Kidney capillary endothelial cell (primary cell): ENCODE data around the gene KLHL18.
"Not testable (repeated sequence)": the region's sequence is repeated elsewhere in the genome, so short reads cannot be mapped to it uniquely, and the experiment has no call there.

Source experiments
- DNase-seq: peaks from one replicate; pipeline ENCODE4 v3.0.0-alpha.2; 2018; ENCODE audit warnings: low spot score

Gene KLHL18

DNA sequence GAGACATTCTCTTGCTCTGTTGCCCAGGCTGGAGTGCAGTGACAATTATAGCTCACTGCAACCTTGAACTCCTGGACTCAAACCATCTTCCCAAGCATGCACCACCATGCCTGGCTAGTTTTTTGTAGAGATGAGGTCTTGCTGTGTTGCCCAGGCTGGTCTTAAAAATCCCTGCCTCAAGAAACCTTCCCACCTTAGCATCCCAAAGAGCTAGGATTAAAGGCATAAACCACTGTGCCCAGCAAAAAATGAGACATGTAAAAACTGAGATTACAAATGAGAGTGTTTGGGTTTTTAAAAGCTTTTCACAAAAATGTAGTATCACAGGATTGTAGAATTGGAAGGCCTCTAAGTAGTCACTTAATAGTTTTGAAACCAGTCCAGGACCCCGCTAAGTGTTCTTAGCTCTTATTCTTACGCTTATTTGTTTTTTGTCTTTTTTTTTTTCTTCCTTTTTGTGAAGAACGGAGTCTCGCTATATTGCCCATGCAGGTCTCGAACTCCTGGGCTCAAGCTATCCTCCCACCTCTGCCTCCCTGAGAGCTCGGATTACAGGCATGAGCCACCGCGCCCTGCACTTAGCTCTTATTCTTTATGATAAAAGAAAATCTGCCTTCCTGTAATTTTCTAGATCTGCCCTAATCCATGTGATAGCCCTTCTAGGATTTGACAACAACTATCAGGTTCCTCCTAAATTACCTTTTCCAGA lies 31.5 kb downstream of the KLHL18 start:
- no peak for DNase-seq

DNA sequence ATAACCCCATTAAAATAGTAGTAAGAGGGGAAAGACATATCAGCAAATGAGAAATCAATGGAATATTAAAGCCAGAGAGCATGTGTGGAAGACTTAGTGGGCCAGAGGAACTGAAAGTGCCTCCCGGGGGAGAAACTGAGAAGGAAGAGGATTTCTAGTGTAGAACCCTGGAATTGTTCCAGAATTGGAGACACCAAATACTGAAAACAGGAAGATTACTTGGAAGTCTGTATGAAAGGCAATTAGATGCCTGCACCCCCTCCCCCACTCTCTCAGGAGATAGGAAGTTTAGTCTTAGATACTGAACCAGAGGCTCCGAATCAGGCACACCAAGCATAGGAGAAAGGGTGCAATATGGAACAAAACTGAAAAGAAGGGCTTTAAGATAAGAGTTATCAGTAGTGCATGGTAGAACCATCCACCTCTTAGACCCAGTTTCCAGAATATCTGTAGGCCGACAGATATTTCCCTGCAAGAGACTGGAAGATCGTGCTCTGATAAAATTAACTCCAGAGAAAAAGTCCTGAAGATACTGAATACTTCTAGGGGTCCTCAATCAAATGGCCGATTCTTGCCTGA lies 32.4 kb downstream of the KLHL18 start:
- peak; percentile 11 for DNase-seq

GRCh38 chr3:47316151-47316550 lies 33.4 kb downstream of the KLHL18 start:
- DNase-seq, result not testable (repeated sequence)

- DNase-seq, result no peak
Observed at GRCh38 chr3:47318916-47319315, 36.2 kb downstream of the KLHL18 start.

DNA sequence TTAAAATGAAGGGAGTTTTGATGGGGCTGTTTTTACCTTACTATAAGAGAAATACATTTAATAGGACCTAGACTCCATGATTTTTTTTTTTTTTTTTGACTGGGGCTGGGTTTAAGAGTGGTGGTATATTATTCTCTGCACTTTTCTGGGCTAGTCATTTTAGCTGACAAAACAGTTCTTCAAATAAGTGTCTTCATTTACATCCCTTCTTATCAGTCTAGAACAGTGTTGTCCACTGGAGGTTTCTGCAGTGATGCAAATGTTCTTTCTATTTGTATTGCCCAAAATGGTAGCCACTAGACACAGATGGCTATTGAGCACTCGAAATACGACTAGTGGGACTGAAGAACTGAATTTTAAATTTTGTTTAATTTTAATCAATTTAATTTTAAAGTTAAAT lies 37.2 kb downstream of the KLHL18 start:
- no peak for DNase-seq

- DNase-seq, result no peak
Observed at GRCh38 chr3:47323431-47324277, 40.9 kb downstream of the KLHL18 start.

GRCh38 chr3:47324278-47324865 lies 41.6 kb downstream of the KLHL18 start:
- DNase-seq, result peak; percentile 71

GRCh38 chr3:47333907-47334306 lies 51.2 kb downstream of the KLHL18 start:
- DNase-seq, result no peak

- DNase-seq, result peak; percentile 16
Observed at GRCh38 chr3:47337656-47338055, 54.9 kb downstream of the KLHL18 start.

GRCh38 chr3:47339951-47340350 lies 57.2 kb downstream of the KLHL18 start:
- no peak for DNase-seq

- no peak for DNase-seq
Observed at GRCh38 chr3:47340866-47341265, 58.1 kb downstream of the KLHL18 start.

GRCh38 chr3:47342151-47342550 lies 59.4 kb downstream of the KLHL18 start:
- no peak for DNase-seq

- DNase-seq, result no peak
Observed at GRCh38 chr3:47342812-47343211, 60.1 kb downstream of the KLHL18 start.

DNA sequence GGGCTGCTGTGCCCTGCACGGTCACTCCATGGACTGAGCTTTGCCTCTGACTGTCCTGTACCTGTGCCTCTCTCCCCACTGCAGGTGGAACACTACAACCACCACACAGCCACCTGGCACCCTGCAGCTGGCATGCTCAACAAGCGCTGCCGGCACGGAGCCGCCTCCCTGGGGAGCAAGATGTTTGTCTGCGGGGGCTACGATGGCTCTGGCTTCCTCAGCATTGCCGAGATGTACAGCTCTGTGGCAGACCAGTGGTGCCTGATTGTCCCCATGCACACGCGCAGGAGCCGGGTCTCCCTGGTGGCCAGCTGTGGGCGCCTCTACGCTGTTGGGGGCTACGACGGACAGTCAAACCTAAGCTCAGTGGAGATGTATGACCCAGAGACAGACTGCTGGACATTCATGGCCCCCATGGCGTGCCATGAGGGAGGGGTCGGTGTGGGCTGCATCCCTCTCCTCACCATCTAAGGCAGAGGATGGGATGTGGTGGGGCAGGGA lies 60.8 kb downstream of the KLHL18 start:
- DNase-seq, result no peak

- no peak for DNase-seq
Observed at GRCh38 chr3:47344971-47345370, 62.2 kb downstream of the KLHL18 start.

- DNase-seq, result no peak
Observed at GRCh38 chr3:47347217-47347801, 64.6 kb downstream of the KLHL18 start.

DNA sequence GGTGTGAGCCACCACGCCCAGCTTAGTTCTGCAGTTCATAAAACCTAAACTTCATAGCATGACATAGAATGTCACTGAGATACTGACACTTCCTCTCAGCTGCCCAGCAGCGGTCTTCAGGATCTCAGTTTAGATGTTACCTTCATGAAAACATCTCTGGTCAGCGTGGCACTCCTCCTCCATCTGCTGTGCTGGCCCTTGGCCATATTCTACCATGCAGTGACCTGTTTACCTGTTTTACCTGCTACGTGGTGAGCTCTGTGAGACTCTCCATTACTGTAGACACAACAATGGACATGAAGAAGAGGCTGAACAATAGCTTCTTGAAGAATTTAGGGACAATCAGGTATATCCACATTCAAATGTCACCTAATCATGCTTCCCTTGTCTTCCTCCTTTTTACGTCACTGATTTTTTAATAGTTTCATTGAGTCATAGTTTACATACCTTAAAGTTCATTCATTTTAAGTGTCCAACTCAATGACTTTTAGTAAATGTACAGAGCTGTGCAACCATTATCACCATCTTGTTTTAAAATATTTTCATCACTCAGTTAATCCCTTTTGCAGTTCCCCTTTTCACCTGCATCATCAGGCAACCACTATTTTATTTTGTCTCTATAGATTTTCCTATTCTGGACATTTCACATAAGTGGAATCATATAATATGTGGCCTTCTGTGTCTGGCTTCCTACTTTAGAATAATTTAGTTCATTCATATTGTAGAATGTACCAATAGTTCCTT lies 65.8 kb downstream of the KLHL18 start:
- DNase-seq, result no peak

- no peak for DNase-seq
Observed at GRCh38 chr3:47355010-47355409, 72.3 kb downstream of the KLHL18 start.

GRCh38 chr3:47356201-47356600 lies 73.5 kb downstream of the KLHL18 start:
- DNase-seq, result no peak

DNA sequence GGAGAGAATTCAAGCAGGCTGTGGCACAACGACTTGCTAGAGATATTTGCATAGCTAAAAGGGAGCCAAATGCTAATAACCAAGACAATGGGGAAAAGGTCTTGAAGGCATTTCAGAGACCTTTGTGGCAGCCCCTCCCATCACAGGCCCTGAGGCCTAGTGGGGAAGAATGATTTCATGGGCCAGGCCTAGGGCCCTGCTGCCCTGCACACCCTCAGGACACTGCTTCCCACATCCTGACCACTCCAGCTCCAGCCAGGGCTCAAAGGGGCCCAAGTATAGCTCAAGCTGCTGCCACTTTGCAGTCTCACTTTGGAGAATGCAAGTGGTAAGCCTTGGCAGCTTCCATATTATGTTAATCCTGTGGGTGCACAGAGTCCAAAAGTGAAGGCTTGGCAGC lies 76.6 kb downstream of the KLHL18 start:
- no peak for DNase-seq

DNA sequence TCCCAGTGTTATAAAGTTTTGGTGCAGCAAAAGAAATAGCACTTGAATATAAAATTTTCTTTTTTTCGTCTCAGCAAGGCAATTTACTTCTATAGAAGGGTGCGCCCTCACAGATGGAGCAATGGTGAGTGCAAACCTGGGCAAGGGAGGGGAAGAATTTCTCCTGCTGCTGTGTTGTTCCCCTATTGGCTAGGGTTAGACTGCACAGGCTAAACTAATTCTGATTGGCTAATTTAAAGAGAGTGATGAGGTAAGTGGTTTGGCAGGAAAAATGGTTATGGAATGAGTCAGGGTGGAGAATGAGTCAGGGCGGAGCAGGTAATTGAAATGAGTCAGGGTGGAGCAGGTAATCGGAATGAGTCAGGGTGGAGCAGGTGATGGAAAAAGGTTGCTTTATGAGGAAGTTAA lies 77.4 kb downstream of the KLHL18 start:
- DNase-seq, result not testable (repeated sequence)
